Measurements from ENCODE around the gene SLC23A1.

DNA sequence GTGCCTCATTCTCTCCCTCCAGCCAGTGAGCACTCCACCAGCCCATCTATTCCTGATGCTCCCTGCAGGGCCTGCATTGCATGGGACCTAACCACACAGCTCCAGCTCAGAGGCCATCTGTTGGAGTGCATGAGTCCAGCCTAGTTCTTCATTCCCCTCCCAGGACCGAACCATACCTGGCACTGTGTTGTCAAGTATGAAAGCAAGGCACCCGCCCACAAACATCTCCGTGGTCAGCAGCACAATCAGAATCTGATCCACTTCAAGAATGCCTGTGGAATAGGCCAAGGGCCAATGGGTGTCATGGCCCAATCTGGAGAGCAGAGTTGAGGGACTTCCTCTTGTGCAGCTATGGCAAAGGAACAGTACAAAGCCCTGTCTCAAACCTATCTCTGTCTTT, 5.9 kb downstream of the SLC23A1 start:
- no peak for TF ChIP-seq EZH2phosphoT487 (IDR thresholded peaks at IDR 0.05; ENCODE audit: borderline replicate concordance, low read length)
- TF ChIP-seq, protein P1, sequence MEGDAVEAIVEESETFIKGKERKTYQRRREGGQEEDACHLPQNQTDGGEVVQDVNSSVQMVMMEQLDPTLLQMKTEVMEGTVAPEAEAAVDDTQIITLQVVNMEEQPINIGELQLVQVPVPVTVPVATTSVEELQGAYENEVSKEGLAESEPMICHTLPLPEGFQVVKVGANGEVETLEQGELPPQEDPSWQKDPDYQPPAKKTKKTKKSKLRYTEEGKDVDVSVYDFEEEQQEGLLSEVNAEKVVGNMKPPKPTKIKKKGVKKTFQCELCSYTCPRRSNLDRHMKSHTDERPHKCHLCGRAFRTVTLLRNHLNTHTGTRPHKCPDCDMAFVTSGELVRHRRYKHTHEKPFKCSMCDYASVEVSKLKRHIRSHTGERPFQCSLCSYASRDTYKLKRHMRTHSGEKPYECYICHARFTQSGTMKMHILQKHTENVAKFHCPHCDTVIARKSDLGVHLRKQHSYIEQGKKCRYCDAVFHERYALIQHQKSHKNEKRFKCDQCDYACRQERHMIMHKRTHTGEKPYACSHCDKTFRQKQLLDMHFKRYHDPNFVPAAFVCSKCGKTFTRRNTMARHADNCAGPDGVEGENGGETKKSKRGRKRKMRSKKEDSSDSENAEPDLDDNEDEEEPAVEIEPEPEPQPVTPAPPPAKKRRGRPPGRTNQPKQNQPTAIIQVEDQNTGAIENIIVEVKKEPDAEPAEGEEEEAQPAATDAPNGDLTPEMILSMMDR (IDR thresholded peaks at IDR 0.05; ENCODE audit: low read depth, low read length, poor library complexity, severe bottlenecking), result no peak

All from DOHH2 (cell line).